A673 (cell line): ENCODE results near the gene TTC3. TPM values are rescaled to one million over a fixed set of nuclear protein-coding genes. Genes with fewer than 3 reads are reported as not detected.
A peak's percentile ranks its signal among the peaks of the same experiment; 100 is the strongest.

ENCODE experiments used
- BruUV-seq: library from RNA; stranded (reverse); fragments of 400-500 nt; replicated peaks from 2 replicates; lab custom pipeline; 2021; lab: Mats Ljungman, UMichigan
- CTCF ChIA-PET: fragments of 300-600 bp; sonication (Branson Sonifier 250); formaldehyde crosslinking; loops from one replicate; lab custom pipeline; 2022; ENCODE audit warnings: antibody characterized with exemption; lab: Charles Lee
- POLR2A ChIA-PET: fragments of 300-600 bp; sonication (Branson Sonifier 250); formaldehyde crosslinking; loops from one replicate; lab custom pipeline; 2022; ENCODE audit warnings: antibody characterized with exemption; ENCODE audit not compliant: low non-redundant PET; lab: Charles Lee
- DNase-seq: peaks from one replicate; pipeline ENCODE4 v3.0.0-alpha.2; 2015; ENCODE audit warnings: low spot score
- H3K27ac ChIP-seq: fragments of 200-600 bp; sonication (generic); 2 replicates; pipeline ENCODE4 v1.5.1; 2016; ENCODE audit warnings: mixed run types, low read depth, mild to moderate bottlenecking, mixed read lengths, antibody characterized with exemption, low read length; ENCODE audit not compliant: poor library complexity, severe bottlenecking
- H3K27me3 ChIP-seq: fragments of 200-600 bp; sonication (generic); replicated peaks from 2 replicates; pipeline ENCODE4 v1.6.1; 2017; ENCODE audit warnings: mixed run types, low read depth, mild to moderate bottlenecking, mixed read lengths, antibody characterized with exemption, low read length; ENCODE audit not compliant: insufficient read depth, poor library complexity
- H3K36me3 ChIP-seq: fragments of 200-600 bp; sonication (generic); 2 replicates; pipeline ENCODE4 v1.6.1; 2016; ENCODE audit warnings: mixed run types, mild to moderate bottlenecking, mixed read lengths, antibody characterized with exemption, low read length; ENCODE audit not compliant: insufficient read depth, poor library complexity, severe bottlenecking
- H3K4me1 ChIP-seq: fragments of 200-600 bp; sonication (generic); 2 replicates; pipeline ENCODE4 v1.6.1; 2017; ENCODE audit warnings: mixed run types, mild to moderate bottlenecking, mixed read lengths, antibody characterized with exemption, low read length; ENCODE audit not compliant: insufficient read depth, poor library complexity, severe bottlenecking
- H3K4me3 ChIP-seq: fragments of 200-600 bp; sonication (generic); 2 replicates; pipeline ENCODE4 v1.5.1; 2016; ENCODE audit warnings: low read depth, mixed run types, mild to moderate bottlenecking, mixed read lengths, low read length; ENCODE audit not compliant: poor library complexity, severe bottlenecking
- H3K9me3 ChIP-seq: fragments of 200-600 bp; sonication (generic); 2 replicates; pipeline ENCODE4 v1.6.1; 2016; ENCODE audit warnings: mixed run types, low read depth, mild to moderate bottlenecking, mixed read lengths, antibody characterized with exemption, low read length; ENCODE audit not compliant: poor library complexity, severe bottlenecking
- EZH2 ChIP-seq: fragments of 200-600 bp; sonication (generic); IDR thresholded peaks from 2 replicates; pipeline ENCODE4 v1.6.1; 2017; ENCODE audit warnings: borderline replicate concordance, low read depth, mild to moderate bottlenecking, mixed read lengths, antibody characterized with exemption, low read length; ENCODE audit not compliant: poor library complexity, severe bottlenecking
- intact Hi-C: fragments of 100-400 bp; cut with micrococcal nuclease; formaldehyde crosslinking; loops from one replicate; pipeline ENCODE4 v1.10.0; 2022; ENCODE audit not compliant: unreplicated experiment
- total RNA-seq: library from RNA; stranded (reverse); gene quantifications from 2 replicates; pipeline ENCODE4 v1.2.3, GENCODE V29; 2021
- TF ChIP-seq, protein P1 (sequence below): fragments of 300-800, 200-600 bp; sonication (generic); conservative IDR thresholded peaks from 2 replicates; pipeline ENCODE4 v1.5.1; 2017; ENCODE audit warnings: low read depth, mild to moderate bottlenecking, antibody characterized with exemption, low read length, moderate library complexity, mixed read lengths

Gene TTC3
- total RNA-seq, 1 experiment from 2014 or later: 137 TPM

DNA sequence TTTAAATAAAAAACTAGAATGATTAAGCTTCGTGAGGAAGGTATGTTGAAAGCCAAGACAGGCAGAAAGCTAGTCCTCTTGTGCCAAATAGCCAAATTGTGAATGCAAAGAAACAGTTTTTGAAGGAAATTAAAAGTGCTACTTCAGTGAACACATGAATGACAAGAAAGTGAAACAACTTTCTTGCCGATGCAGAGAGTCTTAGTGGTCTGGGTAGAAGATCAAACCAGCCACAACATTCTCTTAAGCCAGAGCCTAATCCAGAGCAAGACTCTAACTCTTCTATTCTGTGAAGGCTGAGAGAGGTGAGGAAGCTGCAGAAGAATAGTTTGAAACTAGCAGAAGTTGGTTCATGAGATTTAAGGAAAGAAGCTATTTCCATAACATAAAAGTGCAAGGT lies 63.2 kb downstream of the TTC3 start:
- BruUV-seq: no TSS peak
- peaks cover 10% of the 10 kb centered on the region for H3K9me3 ChIP-seq
- peaks cover 66% of the 10 kb centered on the region for H3K36me3 ChIP-seq

DNA sequence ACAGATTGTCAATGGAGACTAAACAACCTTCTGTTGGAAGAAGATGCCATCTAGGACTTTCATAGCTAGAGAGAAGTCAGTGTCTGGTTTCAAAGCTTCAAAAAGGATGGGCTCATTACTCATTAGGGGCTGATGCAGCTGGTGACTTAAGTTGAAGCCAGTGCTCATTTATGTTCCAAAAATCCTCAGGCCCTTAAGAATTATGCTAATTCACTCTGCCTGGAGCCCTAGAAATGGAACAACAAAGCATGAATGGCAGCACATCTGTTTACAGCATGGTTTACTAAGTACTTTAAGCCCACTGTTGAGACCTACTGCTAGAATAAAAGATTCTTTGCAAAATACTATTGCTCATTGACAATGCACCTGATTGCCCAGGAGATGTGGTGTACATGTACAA lies 63.7 kb downstream of the TTC3 start:
- intact Hi-C loops: no loop called here
- peaks cover 10% of the 10 kb centered on the region for H3K9me3 ChIP-seq
- TF ChIP-seq, protein P1, sequence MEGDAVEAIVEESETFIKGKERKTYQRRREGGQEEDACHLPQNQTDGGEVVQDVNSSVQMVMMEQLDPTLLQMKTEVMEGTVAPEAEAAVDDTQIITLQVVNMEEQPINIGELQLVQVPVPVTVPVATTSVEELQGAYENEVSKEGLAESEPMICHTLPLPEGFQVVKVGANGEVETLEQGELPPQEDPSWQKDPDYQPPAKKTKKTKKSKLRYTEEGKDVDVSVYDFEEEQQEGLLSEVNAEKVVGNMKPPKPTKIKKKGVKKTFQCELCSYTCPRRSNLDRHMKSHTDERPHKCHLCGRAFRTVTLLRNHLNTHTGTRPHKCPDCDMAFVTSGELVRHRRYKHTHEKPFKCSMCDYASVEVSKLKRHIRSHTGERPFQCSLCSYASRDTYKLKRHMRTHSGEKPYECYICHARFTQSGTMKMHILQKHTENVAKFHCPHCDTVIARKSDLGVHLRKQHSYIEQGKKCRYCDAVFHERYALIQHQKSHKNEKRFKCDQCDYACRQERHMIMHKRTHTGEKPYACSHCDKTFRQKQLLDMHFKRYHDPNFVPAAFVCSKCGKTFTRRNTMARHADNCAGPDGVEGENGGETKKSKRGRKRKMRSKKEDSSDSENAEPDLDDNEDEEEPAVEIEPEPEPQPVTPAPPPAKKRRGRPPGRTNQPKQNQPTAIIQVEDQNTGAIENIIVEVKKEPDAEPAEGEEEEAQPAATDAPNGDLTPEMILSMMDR: no peak
- TF ChIP-seq EZH2: no peak
- peaks cover 22% of the 10 kb centered on the region for H3K4me1 ChIP-seq
- H3K27ac ChIP-seq: no peak overlapping the region
- CTCF ChIA-PET: no interaction called here
- peaks cover 68% of the 10 kb centered on the region for H3K36me3 ChIP-seq
- BruUV-seq: no TSS peak
- no peaks in the 10 kb centered on the region for H3K27me3 ChIP-seq
- POLR2A ChIA-PET: no interaction called here
- DNase-seq: no peak
- H3K4me3 ChIP-seq: no peak overlapping the region

More for the DNA sequence above, 63.2 kb downstream of the TTC3 start:
- ChIA-PET CTCF (no interaction called here), POLR2A (no interaction called here)
- no peak for DNase-seq
- Histone ChIP-seq H3K27me3 (no peaks in the 10 kb centered on the region), H3K4me3 (no peak overlapping the region), H3K27ac (no peak overlapping the region), H3K4me1 (peaks cover 22% of the 10 kb centered on the region)
- intact Hi-C loops: no loop called here
- TF ChIP-seq, protein P1: no peak
- TF ChIP-seq EZH2: no peak

DNA sequence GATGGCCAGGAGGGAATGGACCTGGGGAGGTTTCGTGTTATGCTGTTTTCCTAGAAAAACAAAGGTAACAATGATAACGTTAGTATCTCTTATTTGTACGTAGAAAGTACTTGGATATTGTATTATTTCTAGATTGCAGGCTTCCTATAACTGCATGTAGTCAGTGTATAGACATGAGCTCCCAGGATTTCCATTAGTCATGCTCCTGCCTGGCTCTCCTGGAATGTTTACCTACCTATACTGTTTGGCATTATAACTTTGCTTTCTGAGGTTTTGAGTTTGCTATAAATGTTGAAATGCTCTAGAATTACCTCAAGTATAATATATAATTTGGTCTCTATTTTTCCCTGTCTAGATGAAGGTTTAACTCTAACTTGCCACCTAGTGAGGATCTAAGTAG lies 66.1 kb downstream of the TTC3 start:
- Histone ChIP-seq H3K9me3 (peaks cover 10% of the 10 kb centered on the region), H3K36me3 (peaks cover 52% of the 10 kb centered on the region), H3K4me1 (peaks cover 22% of the 10 kb centered on the region), H3K4me3 (no peak overlapping the region), H3K27me3 (no peaks in the 10 kb centered on the region), H3K27ac (peak overlapping the region; percentile 48)
- DNase-seq: no peak
- ChIA-PET CTCF (no interaction called here), POLR2A (interaction anchor here (0.5 kb wide), 1 partner anchor 826 kb away, joined by 3 read pairs; no protein-coding TSS in a partner anchor)
- no TSS peak for BruUV-seq
- TF ChIP-seq EZH2: no peak
- TF ChIP-seq, protein P1: no peak
- intact Hi-C loops: no loop called here
